ENCODE data around the gene AVPI1.

DNA sequence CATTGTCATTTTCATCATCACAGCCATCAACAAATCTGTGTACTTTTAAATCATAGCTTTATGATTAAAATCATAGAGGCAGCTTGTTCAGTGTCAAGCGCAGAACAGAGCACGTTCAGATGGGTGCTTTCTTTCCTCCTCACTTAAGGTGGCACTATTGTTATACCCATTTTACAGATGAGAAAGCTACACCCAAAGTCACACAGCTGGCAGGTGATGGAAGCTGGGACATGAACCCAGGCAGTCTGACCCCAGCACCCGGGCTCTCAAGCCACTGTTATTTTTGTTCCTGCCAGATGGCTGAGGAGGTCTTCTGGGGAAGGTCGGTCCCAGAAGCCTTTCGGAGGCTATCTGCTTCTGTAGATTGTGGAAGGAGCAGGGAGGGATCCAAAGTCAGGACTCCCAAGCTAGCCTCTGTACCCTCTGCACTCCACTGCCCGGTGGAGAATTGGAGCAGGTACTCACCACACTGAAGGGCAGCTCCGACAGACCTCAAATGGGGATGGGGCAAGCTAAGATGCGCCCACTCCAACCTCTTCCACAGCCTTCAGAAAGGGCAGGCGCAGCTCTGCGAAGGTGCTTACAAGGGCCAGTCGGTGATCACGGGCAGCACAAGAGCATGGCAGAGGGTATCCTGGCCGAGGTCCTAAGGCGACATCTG, 610 bp downstream of the AVPI1 start:
- TF ChIP-seq POLR2A (IDR thresholded peaks at IDR 0.05): no peak
- TF ChIP-seq, protein P1, sequence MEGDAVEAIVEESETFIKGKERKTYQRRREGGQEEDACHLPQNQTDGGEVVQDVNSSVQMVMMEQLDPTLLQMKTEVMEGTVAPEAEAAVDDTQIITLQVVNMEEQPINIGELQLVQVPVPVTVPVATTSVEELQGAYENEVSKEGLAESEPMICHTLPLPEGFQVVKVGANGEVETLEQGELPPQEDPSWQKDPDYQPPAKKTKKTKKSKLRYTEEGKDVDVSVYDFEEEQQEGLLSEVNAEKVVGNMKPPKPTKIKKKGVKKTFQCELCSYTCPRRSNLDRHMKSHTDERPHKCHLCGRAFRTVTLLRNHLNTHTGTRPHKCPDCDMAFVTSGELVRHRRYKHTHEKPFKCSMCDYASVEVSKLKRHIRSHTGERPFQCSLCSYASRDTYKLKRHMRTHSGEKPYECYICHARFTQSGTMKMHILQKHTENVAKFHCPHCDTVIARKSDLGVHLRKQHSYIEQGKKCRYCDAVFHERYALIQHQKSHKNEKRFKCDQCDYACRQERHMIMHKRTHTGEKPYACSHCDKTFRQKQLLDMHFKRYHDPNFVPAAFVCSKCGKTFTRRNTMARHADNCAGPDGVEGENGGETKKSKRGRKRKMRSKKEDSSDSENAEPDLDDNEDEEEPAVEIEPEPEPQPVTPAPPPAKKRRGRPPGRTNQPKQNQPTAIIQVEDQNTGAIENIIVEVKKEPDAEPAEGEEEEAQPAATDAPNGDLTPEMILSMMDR (IDR thresholded peaks at IDR 0.05 in 4 of 5, conservative IDR thresholded peaks at IDR 0.05 in 1 of 5): no peak

Measured in gastrocnemius medialis (tissue), 4 donors.